Dendritic cell treated with granulocyte-macrophage colony-stimulating factor and Interleukin-4, amounts not matched to agents 40 ng/mL and 50 ng/mL, for 4 days (primary cell): ENCODE results near the gene CHERP.
A peak's percentile ranks its signal among the peaks of the same experiment; 100 is the strongest.

Experiments used
- H3K27ac Mint-ChIP-seq: one replicate; pipeline ENCODE4 v1.8.0; 2022; ENCODE audit warnings: mild to moderate bottlenecking, mixed read lengths
- H3K27me3 Mint-ChIP-seq: one replicate; pipeline ENCODE4 v1.8.0; 2022; ENCODE audit warnings: mild to moderate bottlenecking, mixed read lengths
- H3K36me3 Mint-ChIP-seq: one replicate; pipeline ENCODE4 v1.8.0; 2022; ENCODE audit warnings: low read depth, mixed read lengths
- H3K4me1 Mint-ChIP-seq: one replicate; pipeline ENCODE4 v1.8.0; 2022; ENCODE audit warnings: low read depth, mixed read lengths
- H3K4me3 Mint-ChIP-seq: one replicate; pipeline ENCODE4 v1.8.0; 2022; ENCODE audit warnings: mild to moderate bottlenecking, moderate library complexity, mixed read lengths
- H3K9me3 Mint-ChIP-seq: one replicate; pipeline ENCODE4 v1.8.0; 2022; ENCODE audit warnings: mixed read lengths
- intact Hi-C: fragments of 100-400 bp; cut with micrococcal nuclease; formaldehyde crosslinking; loops from one replicate; pipeline ENCODE4 v1.15.0; 2022

The CHERP gene

GRCh38 chr19:16582486-16583261, 40.4 kb upstream of the CHERP start:
- Mint-ChIP-seq H3K9me3 (no peaks in the 10 kb centered on the region), H3K27ac (peak overlapping the region; percentile 98), H3K4me3 (no peak overlapping the region), H3K4me1 (peaks cover 82% of the 10 kb centered on the region), H3K36me3 (peaks cover 63% of the 10 kb centered on the region), H3K27me3 (no peaks in the 10 kb centered on the region)
- intact Hi-C loops: no loop called here

GRCh38 chr19:16581971-16582343, 39.7 kb upstream of the CHERP start:
- Mint-ChIP-seq H3K4me1 (peaks cover 79% of the 10 kb centered on the region), H3K36me3 (peaks cover 70% of the 10 kb centered on the region), H3K4me3 (no peak overlapping the region), H3K27ac (peak overlapping the region; percentile 17), H3K27me3 (no peaks in the 10 kb centered on the region), H3K9me3 (no peaks in the 10 kb centered on the region)
- intact Hi-C loops: no loop called here

GRCh38 chr19:16581145-16581970, 39.1 kb upstream of the CHERP start:
- Mint-ChIP-seq H3K27me3 (no peaks in the 10 kb centered on the region), H3K27ac (peak overlapping the region; percentile 37), H3K9me3 (no peaks in the 10 kb centered on the region), H3K4me3 (no peak overlapping the region), H3K36me3 (peaks cover 76% of the 10 kb centered on the region), H3K4me1 (peaks cover 76% of the 10 kb centered on the region)
- intact Hi-C loops: no loop called here

GRCh38 chr19:16579381-16579780, 37.1 kb upstream of the CHERP start:
- Mint-ChIP-seq H3K36me3 (peaks cover 76% of the 10 kb centered on the region), H3K27ac (peak overlapping the region; percentile 17), H3K27me3 (no peaks in the 10 kb centered on the region), H3K4me3 (no peak overlapping the region), H3K4me1 (peaks cover 76% of the 10 kb centered on the region), H3K9me3 (no peaks in the 10 kb centered on the region)
- intact Hi-C loops: no loop called here

GRCh38 chr19:16577531-16577985, 35.3 kb upstream of the CHERP start:
- Mint-ChIP-seq H3K27ac (no peak overlapping the region), H3K9me3 (no peaks in the 10 kb centered on the region), H3K4me3 (no peak overlapping the region), H3K36me3 (peaks cover 91% of the 10 kb centered on the region), H3K4me1 (peaks cover 78% of the 10 kb centered on the region), H3K27me3 (no peaks in the 10 kb centered on the region)
- intact Hi-C loops: no loop called here

GRCh38 chr19:16576690-16577530, 34.7 kb upstream of the CHERP start:
- H3K27ac Mint-ChIP-seq: no peak overlapping the region
- peaks cover 93% of the 10 kb centered on the region for H3K36me3 Mint-ChIP-seq
- no peaks in the 10 kb centered on the region for H3K27me3 Mint-ChIP-seq
- no peak overlapping the region for H3K4me3 Mint-ChIP-seq
- intact Hi-C loops: no loop called here
- H3K4me1 Mint-ChIP-seq: peaks cover 72% of the 10 kb centered on the region
- no peaks in the 10 kb centered on the region for H3K9me3 Mint-ChIP-seq

- peaks cover 73% of the 10 kb centered on the region for H3K4me1 Mint-ChIP-seq
- H3K36me3 Mint-ChIP-seq: peaks cover 92% of the 10 kb centered on the region
- intact Hi-C loops: no loop called here
Measured at GRCh38 chr19:16575861-16576689, 33.8 kb upstream of the CHERP start.

GRCh38 chr19:16575282-16575681, 33.0 kb upstream of the CHERP start:
- intact Hi-C loops: no loop called here
- Mint-ChIP-seq H3K9me3 (no peaks in the 10 kb centered on the region), H3K4me1 (peaks cover 70% of the 10 kb centered on the region), H3K36me3 (peaks cover 90% of the 10 kb centered on the region), H3K27me3 (no peaks in the 10 kb centered on the region), H3K27ac (no peak overlapping the region), H3K4me3 (no peak overlapping the region)

More at GRCh38 chr19:16575861-16576689, 33.8 kb upstream of the CHERP start:
- H3K27ac Mint-ChIP-seq: no peak overlapping the region
- H3K9me3 Mint-ChIP-seq: no peaks in the 10 kb centered on the region
- H3K4me3 Mint-ChIP-seq: no peak overlapping the region
- no peaks in the 10 kb centered on the region for H3K27me3 Mint-ChIP-seq

GRCh38 chr19:16573925-16574324, 31.7 kb upstream of the CHERP start:
- H3K4me1 Mint-ChIP-seq: peaks cover 57% of the 10 kb centered on the region
- no peaks in the 10 kb centered on the region for H3K27me3 Mint-ChIP-seq
- H3K27ac Mint-ChIP-seq: no peak overlapping the region
- intact Hi-C loops: loop anchor here (5.0 kb wide), 1 partner anchor 53 kb away; the partner anchor contains the start of gene MED26
- peaks cover 90% of the 10 kb centered on the region for H3K36me3 Mint-ChIP-seq
- no peaks in the 10 kb centered on the region for H3K9me3 Mint-ChIP-seq
- H3K4me3 Mint-ChIP-seq: peak overlapping the region; percentile 23

- Mint-ChIP-seq H3K27ac (peak overlapping the region; percentile 93), H3K27me3 (no peaks in the 10 kb centered on the region), H3K36me3 (peaks cover 90% of the 10 kb centered on the region), H3K9me3 (no peaks in the 10 kb centered on the region), H3K4me1 (peaks cover 57% of the 10 kb centered on the region), H3K4me3 (peak overlapping the region; percentile 94)
- intact Hi-C loops: loop anchor here (5.0 kb wide), 1 partner anchor 54 kb away; the partner anchor contains the start of gene MED26
Measured at GRCh38 chr19:16573296-16573695, 31.1 kb upstream of the CHERP start.

GRCh38 chr19:16572332-16573211, 30.3 kb upstream of the CHERP start, which contains the start of gene SLC35E1:
Gene SLC35E1, minus strand, starts transcription at chr19:16572415. Its CDS starts 51 bp downstream, at chr19:16572364.
- H3K4me1 Mint-ChIP-seq: peaks cover 52% of the 10 kb centered on the region
- peak within 1 kb of the TSS; percentile 94 for H3K4me3 Mint-ChIP-seq
- no peaks in the 10 kb centered on the region for H3K27me3 Mint-ChIP-seq
- intact Hi-C loops: loop anchor here (1.0 to 5.0 kb wide), 3 partner anchors 12 to 55 kb away; partner anchors contain the start of genes CHERP and MED26
- H3K9me3 Mint-ChIP-seq: no peaks in the 10 kb centered on the region
- H3K27ac Mint-ChIP-seq: peak within 1 kb of the TSS; percentile 93
- H3K36me3 Mint-ChIP-seq: peaks cover 90% of the 10 kb centered on the region

- H3K27ac Mint-ChIP-seq: peak overlapping the region; percentile 93
- H3K27me3 Mint-ChIP-seq: no peaks in the 10 kb centered on the region
- peak overlapping the region; percentile 87 for H3K4me3 Mint-ChIP-seq
- intact Hi-C loops: loop anchor here (1.0 to 5.0 kb wide), 3 partner anchors 12 to 55 kb away; partner anchors contain the start of genes CHERP and MED26
- peaks cover 90% of the 10 kb centered on the region for H3K36me3 Mint-ChIP-seq
- H3K9me3 Mint-ChIP-seq: no peaks in the 10 kb centered on the region
- H3K4me1 Mint-ChIP-seq: peaks cover 49% of the 10 kb centered on the region
Measured at GRCh38 chr19:16571822-16572331, 29.6 kb upstream of the CHERP start.
